ENCODE results near the gene CCDC89. TPM values are rescaled to one million over a fixed set of nuclear protein-coding genes. Genes with fewer than 3 reads are reported as not detected.

Gene CCDC89
- total and polyA plus RNA-seq, 2 of the 13 experiments (the other 11 are each of a cell fraction or from before 2014, with no cell fraction given): 0.13 to 0.38 TPM

- TF ChIP-seq PRMT3 (CRISPR knock-in tag; IDR thresholded peaks at IDR 0.05; ENCODE audit: borderline replicate concordance, low read depth) (0 out of 2 replicates have a peak, but pooled peaks have one; percentile 19), KLF9 (CRISPR knock-in tag; IDR thresholded peaks at IDR 0.05; ENCODE audit: low read depth) (peak; percentile 50; the same call in 1 of the 2 replicates), MXI1 (IDR thresholded peaks at IDR 0.05; ENCODE audit: borderline replicate concordance, low read depth, low read length) (peak; percentile 24; the same call in 1 of the 3 replicates), ATF7-NPFF (CRISPR knock-in tag; IDR thresholded peaks at IDR 0.05; ENCODE audit: low read depth) (peak; percentile 64), ZNF589 (CRISPR knock-in tag; conservative IDR thresholded peaks at IDR 0.05) (no peak), PAF1 (CRISPR knock-in tag; IDR thresholded peaks at IDR 0.05) (no peak), GTF2F1 (IDR thresholded peaks at IDR 0.05; ENCODE audit: low read length) (no peak), ZNF740 (CRISPR knock-in tag; IDR thresholded peaks at IDR 0.05) (no peak), ZKSCAN5 (CRISPR knock-in tag; IDR thresholded peaks at IDR 0.05) (no peak), ZNF256 (CRISPR knock-in tag; conservative IDR thresholded peaks at IDR 0.05) (no peak), MTA3 (CRISPR knock-in tag; IDR thresholded peaks at IDR 0.05) (no peak), ZNF276 (CRISPR knock-in tag; IDR thresholded peaks at IDR 0.05; ENCODE audit: low read depth) (0 out of 2 replicates have a peak, but pooled peaks have one; percentile 28), ZNF850 (CRISPR knock-in tag; conservative IDR thresholded peaks at IDR 0.05) (no peak), GTF3A (CRISPR knock-in tag; conservative IDR thresholded peaks at IDR 0.05) (no peak), HDAC6 (IDR thresholded peaks at IDR 0.05; ENCODE audit: low read depth, low read length) (no peak), TRIM24 (CRISPR knock-in tag; IDR thresholded peaks at IDR 0.05) (no peak), ZNF75D (CRISPR knock-in tag; IDR thresholded peaks at IDR 0.05; ENCODE audit: borderline replicate concordance) (no peak), ZFP41 (CRISPR knock-in tag; IDR thresholded peaks at IDR 0.05; ENCODE audit: borderline replicate concordance) (no peak), ZNF230 (CRISPR knock-in tag; IDR thresholded peaks at IDR 0.05) (0 out of 2 replicates have a peak, but pooled peaks have one; percentile 89), SIX1 (CRISPR knock-in tag; IDR thresholded peaks at IDR 0.05; ENCODE audit: borderline replicate concordance) (no peak), ZNF207 (IDR thresholded peaks at IDR 0.05; ENCODE audit: borderline replicate concordance) (no peak), ZSCAN12 (CRISPR knock-in tag; IDR thresholded peaks at IDR 0.05) (0 out of 2 replicates have a peak, but pooled peaks have one; percentile 62), TARDBP (CRISPR knock-in tag; IDR thresholded peaks at IDR 0.05) (no peak), ATAD3A (CRISPR knock-in tag; IDR thresholded peaks at IDR 0.05) (no peak), ZNF839 (CRISPR knock-in tag; IDR thresholded peaks at IDR 0.05; ENCODE audit: borderline replicate concordance) (no peak), CENPT (CRISPR knock-in tag; IDR thresholded peaks at IDR 0.05; ENCODE audit: low read depth) (0 out of 2 replicates have a peak, but pooled peaks have one; percentile 45)
Observed at GRCh38 chr11:85664615-85665481, 21.1 kb downstream of the CCDC89 start, which contains the start of gene CREBZF (continued).

Measured in HepG2 (cell line).